Measurements from ENCODE around the gene MAST3. TPM values are rescaled to one million over a fixed set of nuclear protein-coding genes. Genes with fewer than 3 reads are reported as not detected.

The MAST3 gene
- total and polyA plus RNA-seq, 2 of the 8 experiments (the other 6 are each of a cell fraction or from before 2014, with no cell fraction given), result 3.4 to 9.0 TPM

- TF ChIP-seq HDAC6 (IDR thresholded peaks at IDR 0.05; ENCODE audit: low read depth, low read length) (no peak), KDM4A (IDR thresholded peaks at IDR 0.05; ENCODE audit: low read depth, low read length, severe bottlenecking) (peak; percentile 80), GABPA (IDR thresholded peaks at IDR 0.05; ENCODE audit: borderline replicate concordance, insufficient read depth, low read length) (no peak), E2F6 (IDR thresholded peaks at IDR 0.05) (no peak; the same call in 1 of the 2 replicates), SP4 (IDR thresholded peaks at IDR 0.05; ENCODE audit: low read length) (no peak), BCL11A (IDR thresholded peaks at IDR 0.05; ENCODE audit: low read depth in 2 of 2, low read length in 2 of 2) (no peak), JUN (IDR thresholded peaks at IDR 0.05; ENCODE audit: low read depth, low read length) (no peak), CTBP2 (IDR thresholded peaks at IDR 0.05; ENCODE audit: borderline replicate concordance, insufficient read depth, insufficient read length, low read length) (no peak), EP300 (IDR thresholded peaks at IDR 0.05; ENCODE audit: borderline replicate concordance in 1 of 2, low read depth in 2 of 2, low read length in 2 of 2) (0 out of 3 replicates have a peak, but pooled peaks of 1 of the 2 experiments have one; percentile 12), KDM5A (IDR thresholded peaks at IDR 0.05; ENCODE audit: low read length) (no peak), CHD2 (IDR thresholded peaks at IDR 0.05; ENCODE audit: low read length) (peak; percentile 95), ZNF274 (IDR thresholded peaks at IDR 0.05; ENCODE audit: borderline replicate concordance, extremely low read depth, low read length) (no peak), CEBPB (IDR thresholded peaks at IDR 0.05; ENCODE audit: low read depth, low read length) (no peak), POU5F1 (IDR thresholded peaks at IDR 0.05; ENCODE audit: low read depth, low read length) (no peak), MAX (IDR thresholded peaks at IDR 0.05) (peak; percentile 38; the same call in 1 of the 2 replicates), YY1 (IDR thresholded peaks at IDR 0.05; ENCODE audit: low read depth, low read length) (no peak), SP1 (IDR thresholded peaks at IDR 0.05; ENCODE audit: low read depth, low read length) (no peak)
Observed at GRCh38 chr19:18152817-18153555, 55.4 kb downstream of the MAST3 start, which contains the start of gene PIK3R2 (continued).

Data from H1 (cell line).